ENCODE results near the gene CHRNA5. TPM values are rescaled to one million over a fixed set of nuclear protein-coding genes. Genes with fewer than 3 reads are reported as not detected.

Gene CHRNA5
- polyA plus RNA-seq, 3 donors, result 0.19 TPM; not detected in 2

DNA sequence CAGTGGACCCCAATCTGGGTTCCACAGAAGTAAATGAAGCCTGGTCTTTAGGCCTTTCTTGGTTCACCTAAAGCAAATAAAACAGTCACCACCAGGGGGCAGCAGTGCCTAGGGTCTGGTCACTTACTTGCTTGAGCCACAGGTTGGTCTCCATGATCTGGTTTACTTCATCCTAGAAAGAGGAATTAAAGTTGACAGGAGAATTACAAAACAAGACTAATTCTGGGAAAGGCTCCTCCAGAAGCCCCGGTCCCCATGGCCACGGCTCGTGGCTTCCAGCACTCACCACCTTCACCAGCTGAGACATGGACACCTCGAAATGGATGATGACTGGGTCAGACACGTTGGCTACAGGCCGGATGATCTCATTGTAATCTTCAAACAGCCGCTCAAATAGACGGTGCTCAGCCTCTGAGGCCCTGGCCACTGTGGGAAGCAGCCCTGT, 53.2 kb downstream of the CHRNA5 start:
- Histone ChIP-seq H3K27ac (ENCODE audit: low read depth in 1 of 2, low read length in 2 of 2) (no peak overlapping the region), H2AFZ (ENCODE audit: insufficient read depth, low read depth, low read length, poor library complexity, severe bottlenecking) (peak overlapping the region; percentile 10), H3K4me3 (replicated peaks in 1 of 3; ENCODE audit: low read depth in 2 of 3, low read length in 3 of 3) (no peak overlapping the region), H3K9ac (ENCODE audit: insufficient read depth, low read length, poor library complexity, severe bottlenecking) (no peak overlapping the region), H3K4me1 (ENCODE audit: control insufficient read depth in 1 of 2, insufficient read depth in 2 of 2, low read length in 2 of 2) (no peaks in the 10 kb centered on the region), H3K9me3 (replicated peaks in 1 of 2; ENCODE audit: control insufficient read depth in 1 of 2, insufficient read depth in 1 of 2, low read length in 2 of 2) (peaks cover 0 to 6% of the 10 kb centered on the region in 2 donors), H3K79me2 (ENCODE audit: insufficient read depth, low read length) (no peaks in the 10 kb centered on the region), H4K20me1 (ENCODE audit: insufficient read depth, low read length) (no peaks in the 10 kb centered on the region), H3K27me3 (ENCODE audit: control insufficient read depth in 2 of 2, insufficient read depth in 2 of 2, low read length in 2 of 2) (peaks cover 27 to 41% of the 10 kb centered on the region in 2 donors), H3K4me2 (replicated peaks; ENCODE audit: extremely low read depth, low read length, poor library complexity, severe bottlenecking) (no peak overlapping the region), H3K36me3 (replicated peaks in 1 of 2; ENCODE audit: control insufficient read depth in 1 of 2, insufficient read depth in 2 of 2, low read length in 2 of 2) (no peaks in the 10 kb centered on the region)
- WGBS (ENCODE audit: insufficient coverage), result 33% methylated on average over 6 of the region's 8 CpGs
- TF ChIP-seq, protein P1, sequence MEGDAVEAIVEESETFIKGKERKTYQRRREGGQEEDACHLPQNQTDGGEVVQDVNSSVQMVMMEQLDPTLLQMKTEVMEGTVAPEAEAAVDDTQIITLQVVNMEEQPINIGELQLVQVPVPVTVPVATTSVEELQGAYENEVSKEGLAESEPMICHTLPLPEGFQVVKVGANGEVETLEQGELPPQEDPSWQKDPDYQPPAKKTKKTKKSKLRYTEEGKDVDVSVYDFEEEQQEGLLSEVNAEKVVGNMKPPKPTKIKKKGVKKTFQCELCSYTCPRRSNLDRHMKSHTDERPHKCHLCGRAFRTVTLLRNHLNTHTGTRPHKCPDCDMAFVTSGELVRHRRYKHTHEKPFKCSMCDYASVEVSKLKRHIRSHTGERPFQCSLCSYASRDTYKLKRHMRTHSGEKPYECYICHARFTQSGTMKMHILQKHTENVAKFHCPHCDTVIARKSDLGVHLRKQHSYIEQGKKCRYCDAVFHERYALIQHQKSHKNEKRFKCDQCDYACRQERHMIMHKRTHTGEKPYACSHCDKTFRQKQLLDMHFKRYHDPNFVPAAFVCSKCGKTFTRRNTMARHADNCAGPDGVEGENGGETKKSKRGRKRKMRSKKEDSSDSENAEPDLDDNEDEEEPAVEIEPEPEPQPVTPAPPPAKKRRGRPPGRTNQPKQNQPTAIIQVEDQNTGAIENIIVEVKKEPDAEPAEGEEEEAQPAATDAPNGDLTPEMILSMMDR (IDR thresholded peaks at IDR 0.05), result peak; percentile 91
- Mint-ChIP-seq H3K4me3 (peak overlapping the region in 1 of 2 donors; percentile 82), H3K27me3 (ENCODE audit: low read depth in 3 of 3) (peaks cover 47 to 50% (median 49%) of the 10 kb centered on the region in 3 donors), H3K4me1 (peaks cover 12% of the 10 kb centered on the region), H3K36me3 (peaks cover 0 to 6% of the 10 kb centered on the region in 2 donors), H3K9me3 (peaks cover 0 to 5% (median 2%) of the 10 kb centered on the region in 7 donors), H3K27ac (no peak overlapping the region)
- intact Hi-C loops (cut with micrococcal nuclease), result loop anchor here (2.0 kb wide), 2 partner anchors 90 to 132 kb away; no protein-coding TSS in a partner anchor
- DNase-seq, result peak; percentile 54 to 77 (median 70)

DNA sequence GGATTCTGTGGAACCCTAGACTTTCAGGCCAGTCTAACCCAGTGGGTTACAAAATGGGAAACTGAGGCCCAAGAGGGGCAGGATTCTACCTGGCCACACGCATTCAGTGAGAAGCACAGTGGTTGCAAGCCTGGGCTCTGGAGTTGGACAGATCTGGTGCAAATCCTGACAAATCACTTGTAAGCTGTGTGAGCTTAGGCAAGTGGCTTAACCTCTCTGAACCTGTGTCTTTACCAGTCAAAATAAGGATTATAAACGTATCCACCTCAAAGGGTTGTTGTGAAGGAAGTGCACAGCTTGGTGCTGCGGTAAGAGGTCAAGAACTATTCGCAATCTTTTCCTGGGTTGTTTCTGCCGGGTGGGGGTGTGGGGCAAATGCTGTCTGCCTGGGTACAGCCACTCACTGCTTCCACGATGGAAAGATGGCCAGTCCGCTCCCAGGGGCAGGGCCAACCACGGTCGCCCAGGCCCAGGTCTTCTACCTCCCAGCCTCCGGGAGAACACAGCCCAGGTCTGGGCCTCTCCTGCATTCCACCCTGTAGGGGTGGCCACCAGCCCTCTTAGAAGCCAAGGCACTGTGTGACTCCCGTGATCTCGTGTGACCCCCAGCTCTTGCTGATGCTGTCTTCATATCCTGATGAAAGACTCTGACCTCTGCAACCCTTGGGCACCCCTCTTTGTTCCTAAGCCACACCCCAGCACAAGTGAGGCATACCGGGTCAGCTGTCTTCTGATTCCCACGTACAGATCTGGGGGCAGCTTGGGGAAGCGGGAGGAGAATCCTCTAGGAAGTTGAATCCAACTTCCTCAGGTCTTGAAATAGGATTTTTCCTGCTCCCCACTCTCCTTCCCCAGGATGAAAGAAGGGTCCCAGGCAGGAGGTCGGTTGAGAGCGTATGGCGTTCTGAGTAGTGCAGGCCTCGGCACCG, 54.0 kb downstream of the CHRNA5 start:
- no peaks in the 10 kb centered on the region for H4K20me1 ChIP-seq (ENCODE audit: insufficient read depth, low read length)
- peaks cover 27 to 41% of the 10 kb centered on the region in 2 donors for H3K27me3 ChIP-seq (ENCODE audit: control insufficient read depth in 2 of 2, insufficient read depth in 2 of 2, low read length in 2 of 2)
- Mint-ChIP-seq H3K27me3 (ENCODE audit: low read depth in 3 of 3) (peaks cover 47 to 51% (median 49%) of the 10 kb centered on the region in 3 donors), H3K36me3 (peaks cover 0 to 6% of the 10 kb centered on the region in 2 donors), H3K9me3 (peaks cover 0 to 5% (median 2%) of the 10 kb centered on the region in 7 donors), H3K4me3 (peak overlapping the region in 1 of 2 donors; percentile 82), H3K4me1 (peaks cover 12% of the 10 kb centered on the region), H3K27ac (no peak overlapping the region)
- intact Hi-C loops (cut with micrococcal nuclease), result loop anchor here (2.0 kb wide), 2 partner anchors 90 to 132 kb away; no protein-coding TSS in a partner anchor
- TF ChIP-seq, protein P1 (IDR thresholded peaks at IDR 0.05), result no peak
- H3K4me1 ChIP-seq (ENCODE audit: control insufficient read depth in 1 of 2, insufficient read depth in 2 of 2, low read length in 2 of 2), result no peaks in the 10 kb centered on the region
- WGBS (ENCODE audit: insufficient coverage), result 68% methylated on average over 7 of the region's 20 CpGs
- H3K9ac ChIP-seq (ENCODE audit: insufficient read depth, low read length, poor library complexity, severe bottlenecking), result no peak overlapping the region
- H2AFZ ChIP-seq (ENCODE audit: insufficient read depth, low read depth, low read length, poor library complexity, severe bottlenecking), result no peak overlapping the region
- no peaks in the 10 kb centered on the region for H3K36me3 ChIP-seq (replicated peaks in 1 of 2; ENCODE audit: control insufficient read depth in 1 of 2, insufficient read depth in 2 of 2, low read length in 2 of 2)
- DNase-seq, result no peak
- H3K27ac ChIP-seq (ENCODE audit: low read depth in 1 of 2, low read length in 2 of 2), result no peak overlapping the region
- H3K9me3 ChIP-seq (replicated peaks in 1 of 2; ENCODE audit: control insufficient read depth in 1 of 2, insufficient read depth in 1 of 2, low read length in 2 of 2), result peaks cover 0 to 6% of the 10 kb centered on the region in 2 donors
- H3K4me2 ChIP-seq (replicated peaks; ENCODE audit: extremely low read depth, low read length, poor library complexity, severe bottlenecking), result no peak overlapping the region
- H3K4me3 ChIP-seq (replicated peaks in 1 of 3; ENCODE audit: low read depth in 2 of 3, low read length in 3 of 3), result no peak overlapping the region
- H3K79me2 ChIP-seq (ENCODE audit: insufficient read depth, low read length), result no peaks in the 10 kb centered on the region

Data from CD14-positive monocyte (primary cell).